Neural progenitor cell (in vitro differentiated cells): ENCODE data around the gene CCDC6. TPM values are rescaled to one million over a fixed set of nuclear protein-coding genes. Genes with fewer than 3 reads are reported as not detected.
"Not testable (repeated sequence)": the region's sequence is repeated elsewhere in the genome, so short reads cannot be mapped to it uniquely, and the experiment has no call there.

Experiments
- DNase-seq: peaks from one replicate; pipeline ENCODE4 v3.0.0-alpha.2; 2016; ENCODE audit warnings: low spot score
- H2AFZ ChIP-seq: fragments of 200-600 bp; sonication (generic); replicated peaks from 2 replicates; pipeline ENCODE4 v1.6.1; 2016; ENCODE audit warnings: antibody characterized with exemption
- H3F3A ChIP-seq: fragments of 200-600 bp; sonication (generic); 2 replicates; pipeline ENCODE4 v1.6.1; 2016; ENCODE audit warnings: antibody characterized with exemption, low read depth
- H3K27ac ChIP-seq: fragments of 200-600 bp; sonication (generic); 2 replicates; pipeline ENCODE4 v1.5.1; 2016; ENCODE audit warnings: mild to moderate bottlenecking
- H3K27me3 ChIP-seq: fragments of 200-600 bp; sonication (generic); 2 replicates; pipeline ENCODE4 v1.6.1; 2016; ENCODE audit warnings: mild to moderate bottlenecking, moderate library complexity
- H3K36me3 ChIP-seq: fragments of 200-600 bp; sonication (generic); 2 replicates; pipeline ENCODE4 v1.5.1; 2016
- H3K4me1 ChIP-seq: fragments of 200-600 bp; sonication (generic); 2 replicates; pipeline ENCODE4 v1.6.1; 2016; ENCODE audit warnings: mixed run types
- H3K4me2 ChIP-seq: fragments of 200-600 bp; sonication (generic); 2 replicates; pipeline ENCODE4 v1.6.1; 2016
- H3K4me3 ChIP-seq: fragments of 200-600 bp; sonication (generic); 2 replicates; pipeline ENCODE4 v1.5.1; 2016
- H3K79me2 ChIP-seq: fragments of 200-600 bp; sonication (generic); 2 replicates; pipeline ENCODE4 v1.6.1; 2016; ENCODE audit warnings: low read depth
- H3K9ac ChIP-seq: fragments of 200-600 bp; sonication (generic); 2 replicates; pipeline ENCODE4 v1.6.1; 2016
- H3K9me3 ChIP-seq: fragments of 200-600 bp; sonication (generic); 2 replicates; pipeline ENCODE4 v1.5.1; 2016; ENCODE audit warnings: low read depth
- H4K20me1 ChIP-seq: fragments of 200-600 bp; sonication (generic); 2 replicates; pipeline ENCODE4 v1.6.1; 2016; ENCODE audit warnings: low read depth
- H3K27ac Mint-ChIP-seq: 3 replicates; pipeline ENCODE4 v1.8.0; 2021; ENCODE audit warnings: mixed read lengths
- H3K27me3 Mint-ChIP-seq: 2 replicates; pipeline ENCODE4 v1.8.0; 2022; ENCODE audit warnings: low read depth, mild to moderate bottlenecking, inconsistent platforms, moderate library complexity, mixed read lengths; ENCODE audit not compliant: insufficient read depth
- H3K36me3 Mint-ChIP-seq: 3 replicates; pipeline ENCODE4 v1.8.0; 2021; ENCODE audit warnings: mixed read lengths
- H3K4me1 Mint-ChIP-seq: 3 replicates; pipeline ENCODE4 v1.8.0; 2021; ENCODE audit warnings: mixed read lengths
- H3K4me3 Mint-ChIP-seq: 3 replicates; pipeline ENCODE4 v1.8.0; 2021; ENCODE audit warnings: mild to moderate bottlenecking, moderate library complexity, mixed read lengths
- H3K9me3 Mint-ChIP-seq: 3 replicates; pipeline ENCODE4 v1.8.0; 2020; ENCODE audit warnings: mixed read lengths
- EZH2 ChIP-seq: fragments of 200-600 bp; sonication (generic); IDR thresholded peaks from 2 replicates; pipeline ENCODE4 v1.6.1; 2017; ENCODE audit warnings: antibody characterized with exemption, mild to moderate bottlenecking, moderate library complexity
- EZH2phosphoT487 ChIP-seq: fragments of 200-600 bp; sonication (generic); IDR thresholded peaks from 2 replicates; pipeline ENCODE4 v1.6.1; 2017; ENCODE audit warnings: antibody characterized with exemption
- total RNA-seq: library from RNA; depleted of rRNA; stranded (reverse); fragments of >200 nt; gene quantifications from 2 replicates; pipeline ENCODE4 v1.2.3, GENCODE V29; 2015; ENCODE audit warnings: low replicate concordance
- TF ChIP-seq, protein P1 (sequence below): fragments of 200-600 bp; sonication (generic); IDR thresholded peaks from 2 replicates; pipeline ENCODE4 v1.5.1; 2017; ENCODE audit warnings: antibody characterized with exemption, mild to moderate bottlenecking

The CCDC6 gene
- total RNA-seq, 1 donor from 2014 or later: 29.4 TPM

DNA sequence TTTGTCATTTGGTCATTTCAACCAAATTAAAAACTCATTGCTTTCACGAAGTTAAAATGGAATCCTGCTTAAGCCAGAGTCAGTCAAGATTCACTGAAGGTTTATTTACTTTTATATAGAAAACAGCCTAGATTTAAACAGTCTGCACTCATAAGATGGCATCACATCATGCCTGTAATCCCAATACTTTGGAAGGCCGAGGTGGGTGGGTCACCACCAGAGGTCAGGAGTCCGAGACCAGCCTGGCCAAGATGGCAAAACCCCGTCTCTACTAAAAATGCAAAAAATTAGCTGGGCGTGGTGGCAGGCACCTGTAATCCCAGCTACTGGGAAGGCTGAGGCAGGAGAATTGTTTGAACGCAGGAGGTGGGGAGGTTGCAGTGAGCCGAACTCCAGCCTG is 119.3 kb downstream of the CCDC6 start:
- not testable (repeated sequence) for H3K36me3 ChIP-seq, H3K4me1 ChIP-seq, H3K9me3 ChIP-seq, H2AFZ ChIP-seq, H3K4me1 Mint-ChIP-seq, H3K27ac ChIP-seq, H3K27me3 ChIP-seq, H3K36me3 Mint-ChIP-seq, H3F3A ChIP-seq, H4K20me1 ChIP-seq, H3K9me3 Mint-ChIP-seq, H3K4me2 ChIP-seq, H3K4me3 ChIP-seq, H3K27me3 Mint-ChIP-seq, H3K79me2 ChIP-seq, H3K9ac ChIP-seq, H3K27ac Mint-ChIP-seq, H3K4me3 Mint-ChIP-seq
- peak; percentile 8 for DNase-seq
- TF ChIP-seq, protein P1, sequence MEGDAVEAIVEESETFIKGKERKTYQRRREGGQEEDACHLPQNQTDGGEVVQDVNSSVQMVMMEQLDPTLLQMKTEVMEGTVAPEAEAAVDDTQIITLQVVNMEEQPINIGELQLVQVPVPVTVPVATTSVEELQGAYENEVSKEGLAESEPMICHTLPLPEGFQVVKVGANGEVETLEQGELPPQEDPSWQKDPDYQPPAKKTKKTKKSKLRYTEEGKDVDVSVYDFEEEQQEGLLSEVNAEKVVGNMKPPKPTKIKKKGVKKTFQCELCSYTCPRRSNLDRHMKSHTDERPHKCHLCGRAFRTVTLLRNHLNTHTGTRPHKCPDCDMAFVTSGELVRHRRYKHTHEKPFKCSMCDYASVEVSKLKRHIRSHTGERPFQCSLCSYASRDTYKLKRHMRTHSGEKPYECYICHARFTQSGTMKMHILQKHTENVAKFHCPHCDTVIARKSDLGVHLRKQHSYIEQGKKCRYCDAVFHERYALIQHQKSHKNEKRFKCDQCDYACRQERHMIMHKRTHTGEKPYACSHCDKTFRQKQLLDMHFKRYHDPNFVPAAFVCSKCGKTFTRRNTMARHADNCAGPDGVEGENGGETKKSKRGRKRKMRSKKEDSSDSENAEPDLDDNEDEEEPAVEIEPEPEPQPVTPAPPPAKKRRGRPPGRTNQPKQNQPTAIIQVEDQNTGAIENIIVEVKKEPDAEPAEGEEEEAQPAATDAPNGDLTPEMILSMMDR: peak; percentile 17

DNA sequence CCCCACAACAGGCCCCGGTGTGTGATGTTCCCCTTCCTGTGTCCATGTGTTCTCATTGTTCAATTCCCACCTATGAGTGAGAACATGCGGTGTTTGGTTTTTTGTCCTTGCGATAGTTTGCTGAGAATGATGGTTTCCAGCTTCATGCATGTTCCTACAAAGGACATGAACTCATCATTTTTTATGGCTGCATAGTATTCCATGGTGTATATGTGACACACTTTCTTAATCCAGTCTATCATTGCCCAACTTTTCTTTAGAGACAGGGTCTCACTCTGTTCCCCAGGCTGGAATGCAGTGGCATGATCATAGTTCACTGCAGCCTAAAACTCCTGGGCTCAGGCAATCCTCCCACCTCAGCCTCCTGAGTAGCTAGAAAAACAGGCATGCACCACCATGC is 120.9 kb downstream of the CCDC6 start:
- not testable (repeated sequence) for H3K27me3 ChIP-seq, H3F3A ChIP-seq, H3K9me3 Mint-ChIP-seq, H3K4me3 ChIP-seq, H3K4me1 ChIP-seq, H3K27ac ChIP-seq, H3K4me1 Mint-ChIP-seq, H3K79me2 ChIP-seq, H3K9ac ChIP-seq, H4K20me1 ChIP-seq, DNase-seq, H2AFZ ChIP-seq, H3K36me3 ChIP-seq, H3K9me3 ChIP-seq, H3K27me3 Mint-ChIP-seq, H3K36me3 Mint-ChIP-seq, H3K4me2 ChIP-seq, H3K27ac Mint-ChIP-seq, H3K4me3 Mint-ChIP-seq

DNA sequence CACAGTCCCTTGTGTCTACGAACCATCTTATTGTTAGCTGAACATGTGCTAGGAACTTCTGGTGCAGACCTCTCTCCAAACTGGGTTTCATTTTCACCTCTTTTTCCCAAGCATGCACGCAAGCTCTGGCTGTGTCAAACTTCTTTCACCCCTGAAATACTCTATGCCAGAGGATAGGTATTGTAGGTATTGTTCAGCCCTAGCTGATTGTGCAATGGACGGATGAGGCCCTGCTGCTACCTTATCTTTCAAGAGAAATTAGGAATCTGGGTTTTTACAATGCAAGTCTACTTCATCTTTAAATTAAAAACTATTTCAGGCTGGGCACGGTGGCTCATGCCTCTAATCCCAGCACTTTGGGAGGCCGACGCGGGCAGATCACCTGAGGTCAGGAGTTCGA is 124.8 kb downstream of the CCDC6 start:
- no peak overlapping the region for H3K9ac ChIP-seq
- H3F3A ChIP-seq: no peaks in the 10 kb centered on the region
- Mint-ChIP-seq H3K27ac (no peak overlapping the region), H3K4me1 (no peaks in the 10 kb centered on the region), H3K27me3 (peaks cover 3% of the 10 kb centered on the region), H3K9me3 (peaks cover 14% of the 10 kb centered on the region), H3K4me3 (no peak overlapping the region), H3K36me3 (no peaks in the 10 kb centered on the region)
- DNase-seq: no peak
- H3K4me2 ChIP-seq: no peak overlapping the region
- no peak overlapping the region for H2AFZ ChIP-seq
- TF ChIP-seq EZH2 (no peak), EZH2phosphoT487 (no peak)
- no peaks in the 10 kb centered on the region for H3K36me3 ChIP-seq
- H3K4me1 ChIP-seq: no peaks in the 10 kb centered on the region
- no peaks in the 10 kb centered on the region for H4K20me1 ChIP-seq
- no peak overlapping the region for H3K27ac ChIP-seq
- H3K4me3 ChIP-seq: no peak overlapping the region
- no peaks in the 10 kb centered on the region for H3K79me2 ChIP-seq
- no peaks in the 10 kb centered on the region for H3K27me3 ChIP-seq
- H3K9me3 ChIP-seq: no peaks in the 10 kb centered on the region

DNA sequence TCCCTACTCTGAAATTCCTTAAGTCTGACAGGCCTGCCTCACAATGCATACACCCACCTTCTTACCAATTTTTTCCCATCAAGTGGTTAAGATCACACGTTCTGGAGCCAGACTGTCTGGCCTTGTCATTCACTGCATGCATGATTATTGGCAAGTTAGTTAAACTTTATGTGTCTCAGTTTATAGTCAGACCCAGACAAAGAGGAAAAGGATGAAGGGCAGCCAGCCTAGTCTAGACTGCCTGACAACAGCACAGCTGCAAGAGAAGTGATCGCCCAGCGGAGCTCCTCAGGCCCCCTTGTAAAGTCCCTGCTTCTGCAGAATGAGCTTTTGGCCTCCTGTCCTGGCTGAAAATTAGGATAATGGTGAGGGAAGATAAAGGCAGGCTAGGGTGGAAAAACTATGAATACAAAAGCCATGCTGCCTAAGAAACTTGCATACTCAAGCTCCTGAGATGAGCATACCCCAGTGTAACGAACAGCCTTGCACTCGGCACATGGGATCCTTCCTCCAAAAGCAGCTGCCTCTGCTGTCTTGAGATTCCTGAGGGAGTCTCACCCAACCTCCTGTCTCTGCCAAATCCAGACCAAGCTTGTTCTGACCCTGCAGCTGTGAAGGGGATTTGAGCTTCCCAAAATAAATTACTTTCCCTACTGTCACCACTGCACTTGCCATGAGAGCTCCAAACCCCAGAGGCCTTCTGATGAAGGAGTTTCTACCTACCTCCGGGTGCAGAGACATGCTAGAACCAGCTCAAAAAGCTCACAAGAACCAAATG is 126.4 kb downstream of the CCDC6 start:
- no peaks in the 10 kb centered on the region for H3K4me1 Mint-ChIP-seq
- Histone ChIP-seq H3K4me2 (no peak overlapping the region), H2AFZ (no peak overlapping the region), H3K4me3 (no peak overlapping the region), H3K4me1 (no peaks in the 10 kb centered on the region), H3K36me3 (no peaks in the 10 kb centered on the region), H3K79me2 (no peaks in the 10 kb centered on the region), H3K27me3 (no peaks in the 10 kb centered on the region), H4K20me1 (no peaks in the 10 kb centered on the region), H3K9ac (no peak overlapping the region), H3K9me3 (no peaks in the 10 kb centered on the region), H3K27ac (no peak overlapping the region), H3F3A (no peaks in the 10 kb centered on the region)
- peaks cover 23% of the 10 kb centered on the region for H3K9me3 Mint-ChIP-seq
- TF ChIP-seq, protein P1: no peak
- no peak for TF ChIP-seq EZH2
- H3K27ac Mint-ChIP-seq: no peak overlapping the region
- no peak overlapping the region for H3K4me3 Mint-ChIP-seq
- DNase-seq: no peak
- H3K27me3 Mint-ChIP-seq: peaks cover 3% of the 10 kb centered on the region
- H3K36me3 Mint-ChIP-seq: no peaks in the 10 kb centered on the region
